K562 (cell line): ENCODE measurements around the gene MLST8. TPM values are rescaled to one million over a fixed set of nuclear protein-coding genes. Genes with fewer than 3 reads are reported as not detected.

Experiments
- ASH1L ChIP-seq: fragments of 450-650 bp; IDR thresholded peaks from 2 replicates; pipeline ENCODE4 v1.6.1; 2018; ENCODE audit warnings: borderline replicate concordance, mild to moderate bottlenecking, low read depth; ENCODE audit not compliant: partially characterized antibody
- CREM ChIP-seq: IDR thresholded peaks from 2 replicates; pipeline ENCODE4 v1.6.1; 2014; ENCODE audit warnings: antibody characterized with exemption, low read depth
- EHMT2 ChIP-seq: fragments of 450-650 bp; IDR thresholded peaks from 2 replicates; pipeline ENCODE4 v1.6.1; 2018; ENCODE audit warnings: antibody characterized with exemption
- MAFG ChIP-seq: fragments of 450-650 bp; conservative IDR thresholded peaks from 2 replicates; pipeline ENCODE4 v1.6.1; 2016; ENCODE audit warnings: missing genetic modification characterization, missing compliant biosample characterization
- SAFB2 ChIP-seq: fragments of 200-400 bp; formaldehyde crosslinking; IDR thresholded peaks from 2 replicates; pipeline ENCODE4 v1.6.1; 2018; ENCODE audit warnings: borderline replicate concordance, low read length, low read depth, moderate library complexity; ENCODE audit not compliant: severe bottlenecking
- ZBTB17 ChIP-seq: fragments of 450-650 bp; formaldehyde crosslinking; IDR thresholded peaks from 2 replicates; pipeline ENCODE4 v1.4.0; 2020; ENCODE audit warnings: mild to moderate bottlenecking
- ZNF316 ChIP-seq: fragments of 450-650 bp; IDR thresholded peaks from 2 replicates; pipeline ENCODE4 v1.6.1; 2016
- polyA plus RNA-seq, 8 experiments: library from polyadenylated mRNA; depleted of rRNA in 4 of 8; stranded (reverse) in 5 of 8; unstranded in 3 of 8; fragments of >200 nt; fragmentation: Nextera tagmentation in 2 of 8; fragmentation: Illumina TruSeq in 1 of 8; extraction: Ambion mirVana in 2 of 8; extraction: Trizol in 1 of 8; gene quantifications; 2 replicates each; pipeline versions ENCODE4 v1.2.1 to v1.2.3, GENCODE V29; 2011 to 2014; ENCODE audit warnings: inconsistent platforms in 1 of 8, missing spikeins in 1 of 8
- total RNA-seq, 7 experiments: library from RNA; depleted of rRNA in 6 of 7; stranded (reverse); fragments of >200 nt in 6 of 7; fragmentation: Illumina TruSeq in 2 of 7; extraction: Trizol in 2 of 7; gene quantifications; 2 replicates each; pipeline versions ENCODE4 v1.2.1 to v1.2.3, GENCODE V29; 2011 to 2021; ENCODE audit warnings: low replicate concordance in 1 of 7
- TF ChIP-seq, protein P1 (sequence below): fragments of 250-450 bp; sonication (Bioruptor Pico); IDR thresholded peaks from 2 replicates; pipeline ENCODE4 v1.4.0; 2020; ENCODE audit warnings: mild to moderate bottlenecking, moderate library complexity, borderline replicate concordance
- TF ChIP-seq, protein P2 (sequence below): sonication (generic); formaldehyde crosslinking; IDR thresholded peaks from 2 replicates; pipeline ENCODE4 v1.9.0; 2022; ENCODE audit warnings: mild to moderate bottlenecking, missing genetic modification reagents
- TF ChIP-seq, protein P3 (sequence below): fragments of 450-650 bp; IDR thresholded peaks from one replicate; pipeline ENCODE4 v1.6.1; 2018; ENCODE audit warnings: mild to moderate bottlenecking, moderate library complexity; ENCODE audit not compliant: partially characterized antibody
- TF ChIP-seq, protein P4 (sequence below): fragments of 450-650 bp; formaldehyde crosslinking; IDR thresholded peaks from 2 replicates; pipeline ENCODE4 v1.4.0; 2022; ENCODE audit warnings: missing genetic modification characterization
- TF ChIP-seq, protein P5 (sequence below): sonication (generic); formaldehyde crosslinking; IDR thresholded peaks from 2 replicates; pipeline ENCODE4 v1.8.0; 2022; ENCODE audit warnings: mild to moderate bottlenecking, missing genetic modification reagents
- TF ChIP-seq, protein P6 (sequence below): fragments of 450-650 bp; IDR thresholded peaks from 2 replicates; pipeline ENCODE4 v1.6.1; 2016; ENCODE audit warnings: low read depth, mild to moderate bottlenecking, moderate library complexity
- TF ChIP-seq, protein P7 (sequence below): sonication (generic); formaldehyde crosslinking; IDR thresholded peaks from 2 replicates; pipeline ENCODE4 v1.8.1; 2023; ENCODE audit warnings: mild to moderate bottlenecking, missing genetic modification reagents

MLST8 gene
- total and polyA plus RNA-seq, 9 of the 15 experiments (the other 6 are each of a cell fraction or from before 2014, with no cell fraction given), result 1.5 to 116 (median 43.3) TPM

DNA sequence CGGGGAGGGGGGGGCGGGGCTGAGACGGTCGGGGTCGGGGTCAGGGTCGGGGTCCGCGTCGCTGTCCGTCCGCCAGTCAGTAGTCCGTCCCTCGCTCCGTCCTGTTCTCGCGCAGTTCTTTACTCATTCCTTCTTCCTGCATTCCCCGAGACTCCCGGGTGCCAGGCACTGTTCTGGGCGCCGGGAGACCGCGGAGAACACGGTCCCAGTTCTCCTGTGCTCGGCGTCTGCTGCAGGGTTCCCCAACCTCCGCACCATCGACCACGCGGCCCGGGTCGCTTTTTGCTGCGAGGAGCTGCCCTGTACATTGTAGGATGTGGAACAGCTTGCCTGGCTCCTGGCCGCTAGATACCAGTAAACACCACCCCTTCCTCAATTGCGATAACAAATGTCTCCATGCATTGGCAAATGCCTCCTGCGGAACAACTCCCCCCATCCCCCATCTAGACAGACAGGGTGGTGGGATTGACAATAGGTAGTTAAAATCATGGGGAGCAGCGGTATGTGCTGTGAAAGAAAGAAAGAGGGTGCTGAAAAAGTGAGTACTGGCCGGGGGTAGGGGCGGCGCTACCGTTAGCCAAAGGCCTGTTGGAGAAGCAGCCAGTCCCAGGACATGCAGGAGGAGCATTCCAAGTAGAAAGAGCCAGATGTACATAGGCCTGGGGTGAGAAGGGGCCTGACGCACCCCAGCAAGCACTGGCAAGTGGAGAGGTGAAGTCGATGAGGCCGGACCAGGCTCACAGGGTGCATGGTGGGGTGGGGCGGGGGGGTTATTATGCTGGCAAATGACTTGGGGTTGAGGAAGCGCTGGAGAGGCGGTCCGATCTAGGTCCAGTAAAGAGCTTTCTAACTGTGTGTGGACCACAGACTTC lies 49.0 kb upstream of the MLST8 start (continued):
- no peak for TF ChIP-seq EHMT2
- TF ChIP-seq SAFB2, result no peak
- TF ChIP-seq, protein P1, sequence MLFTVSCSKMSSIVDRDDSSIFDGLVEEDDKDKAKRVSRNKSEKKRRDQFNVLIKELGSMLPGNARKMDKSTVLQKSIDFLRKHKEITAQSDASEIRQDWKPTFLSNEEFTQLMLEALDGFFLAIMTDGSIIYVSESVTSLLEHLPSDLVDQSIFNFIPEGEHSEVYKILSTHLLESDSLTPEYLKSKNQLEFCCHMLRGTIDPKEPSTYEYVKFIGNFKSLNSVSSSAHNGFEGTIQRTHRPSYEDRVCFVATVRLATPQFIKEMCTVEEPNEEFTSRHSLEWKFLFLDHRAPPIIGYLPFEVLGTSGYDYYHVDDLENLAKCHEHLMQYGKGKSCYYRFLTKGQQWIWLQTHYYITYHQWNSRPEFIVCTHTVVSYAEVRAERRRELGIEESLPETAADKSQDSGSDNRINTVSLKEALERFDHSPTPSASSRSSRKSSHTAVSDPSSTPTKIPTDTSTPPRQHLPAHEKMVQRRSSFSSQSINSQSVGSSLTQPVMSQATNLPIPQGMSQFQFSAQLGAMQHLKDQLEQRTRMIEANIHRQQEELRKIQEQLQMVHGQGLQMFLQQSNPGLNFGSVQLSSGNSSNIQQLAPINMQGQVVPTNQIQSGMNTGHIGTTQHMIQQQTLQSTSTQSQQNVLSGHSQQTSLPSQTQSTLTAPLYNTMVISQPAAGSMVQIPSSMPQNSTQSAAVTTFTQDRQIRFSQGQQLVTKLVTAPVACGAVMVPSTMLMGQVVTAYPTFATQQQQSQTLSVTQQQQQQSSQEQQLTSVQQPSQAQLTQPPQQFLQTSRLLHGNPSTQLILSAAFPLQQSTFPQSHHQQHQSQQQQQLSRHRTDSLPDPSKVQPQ (CRISPR knock-in tag), result no peak
- TF ChIP-seq, protein P2, sequence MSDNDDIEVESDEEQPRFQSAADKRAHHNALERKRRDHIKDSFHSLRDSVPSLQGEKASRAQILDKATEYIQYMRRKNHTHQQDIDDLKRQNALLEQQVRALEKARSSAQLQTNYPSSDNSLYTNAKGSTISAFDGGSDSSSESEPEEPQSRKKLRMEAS (CRISPR knock-in tag), result 0 out of 2 replicates have a peak, but pooled peaks have one; percentile 15
- TF ChIP-seq, protein P3, sequence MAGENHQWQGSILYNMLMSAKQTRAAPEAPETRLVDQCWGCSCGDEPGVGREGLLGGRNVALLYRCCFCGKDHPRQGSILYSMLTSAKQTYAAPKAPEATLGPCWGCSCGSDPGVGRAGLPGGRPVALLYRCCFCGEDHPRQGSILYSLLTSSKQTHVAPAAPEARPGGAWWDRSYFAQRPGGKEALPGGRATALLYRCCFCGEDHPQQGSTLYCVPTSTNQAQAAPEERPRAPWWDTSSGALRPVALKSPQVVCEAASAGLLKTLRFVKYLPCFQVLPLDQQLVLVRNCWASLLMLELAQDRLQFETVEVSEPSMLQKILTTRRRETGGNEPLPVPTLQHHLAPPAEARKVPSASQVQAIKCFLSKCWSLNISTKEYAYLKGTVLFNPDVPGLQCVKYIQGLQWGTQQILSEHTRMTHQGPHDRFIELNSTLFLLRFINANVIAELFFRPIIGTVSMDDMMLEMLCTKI, result no peak
- TF ChIP-seq, protein P4, sequence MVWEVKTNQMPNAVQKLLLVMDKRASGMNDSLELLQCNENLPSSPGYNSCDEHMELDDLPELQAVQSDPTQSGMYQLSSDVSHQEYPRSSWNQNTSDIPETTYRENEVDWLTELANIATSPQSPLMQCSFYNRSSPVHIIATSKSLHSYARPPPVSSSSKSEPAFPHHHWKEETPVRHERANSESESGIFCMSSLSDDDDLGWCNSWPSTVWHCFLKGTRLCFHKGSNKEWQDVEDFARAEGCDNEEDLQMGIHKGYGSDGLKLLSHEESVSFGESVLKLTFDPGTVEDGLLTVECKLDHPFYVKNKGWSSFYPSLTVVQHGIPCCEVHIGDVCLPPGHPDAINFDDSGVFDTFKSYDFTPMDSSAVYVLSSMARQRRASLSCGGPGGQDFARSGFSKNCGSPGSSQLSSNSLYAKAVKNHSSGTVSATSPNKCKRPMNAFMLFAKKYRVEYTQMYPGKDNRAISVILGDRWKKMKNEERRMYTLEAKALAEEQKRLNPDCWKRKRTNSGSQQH (CRISPR knock-in tag), result no peak
- TF ChIP-seq ASH1L, result no peak
- TF ChIP-seq MAFG (tag), result no peak
- TF ChIP-seq, protein P5, sequence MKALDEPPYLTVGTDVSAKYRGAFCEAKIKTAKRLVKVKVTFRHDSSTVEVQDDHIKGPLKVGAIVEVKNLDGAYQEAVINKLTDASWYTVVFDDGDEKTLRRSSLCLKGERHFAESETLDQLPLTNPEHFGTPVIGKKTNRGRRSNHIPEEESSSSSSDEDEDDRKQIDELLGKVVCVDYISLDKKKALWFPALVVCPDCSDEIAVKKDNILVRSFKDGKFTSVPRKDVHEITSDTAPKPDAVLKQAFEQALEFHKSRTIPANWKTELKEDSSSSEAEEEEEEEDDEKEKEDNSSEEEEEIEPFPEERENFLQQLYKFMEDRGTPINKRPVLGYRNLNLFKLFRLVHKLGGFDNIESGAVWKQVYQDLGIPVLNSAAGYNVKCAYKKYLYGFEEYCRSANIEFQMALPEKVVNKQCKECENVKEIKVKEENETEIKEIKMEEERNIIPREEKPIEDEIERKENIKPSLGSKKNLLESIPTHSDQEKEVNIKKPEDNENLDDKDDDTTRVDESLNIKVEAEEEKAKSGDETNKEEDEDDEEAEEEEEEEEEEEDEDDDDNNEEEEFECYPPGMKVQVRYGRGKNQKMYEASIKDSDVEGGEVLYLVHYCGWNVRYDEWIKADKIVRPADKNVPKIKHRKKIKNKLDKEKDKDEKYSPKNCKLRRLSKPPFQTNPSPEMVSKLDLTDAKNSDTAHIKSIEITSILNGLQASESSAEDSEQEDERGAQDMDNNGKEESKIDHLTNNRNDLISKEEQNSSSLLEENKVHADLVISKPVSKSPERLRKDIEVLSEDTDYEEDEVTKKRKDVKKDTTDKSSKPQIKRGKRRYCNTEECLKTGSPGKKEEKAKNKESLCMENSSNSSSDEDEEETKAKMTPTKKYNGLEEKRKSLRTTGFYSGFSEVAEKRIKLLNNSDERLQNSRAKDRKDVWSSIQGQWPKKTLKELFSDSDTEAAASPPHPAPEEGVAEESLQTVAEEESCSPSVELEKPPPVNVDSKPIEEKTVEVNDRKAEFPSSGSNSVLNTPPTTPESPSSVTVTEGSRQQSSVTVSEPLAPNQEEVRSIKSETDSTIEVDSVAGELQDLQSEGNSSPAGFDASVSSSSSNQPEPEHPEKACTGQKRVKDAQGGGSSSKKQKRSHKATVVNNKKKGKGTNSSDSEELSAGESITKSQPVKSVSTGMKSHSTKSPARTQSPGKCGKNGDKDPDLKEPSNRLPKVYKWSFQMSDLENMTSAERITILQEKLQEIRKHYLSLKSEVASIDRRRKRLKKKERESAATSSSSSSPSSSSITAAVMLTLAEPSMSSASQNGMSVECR (CRISPR knock-in tag), result peak; percentile 59; the same call in 1 of the 2 replicates
- TF ChIP-seq, protein P6, sequence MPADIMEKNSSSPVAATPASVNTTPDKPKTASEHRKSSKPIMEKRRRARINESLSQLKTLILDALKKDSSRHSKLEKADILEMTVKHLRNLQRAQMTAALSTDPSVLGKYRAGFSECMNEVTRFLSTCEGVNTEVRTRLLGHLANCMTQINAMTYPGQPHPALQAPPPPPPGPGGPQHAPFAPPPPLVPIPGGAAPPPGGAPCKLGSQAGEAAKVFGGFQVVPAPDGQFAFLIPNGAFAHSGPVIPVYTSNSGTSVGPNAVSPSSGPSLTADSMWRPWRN, result no peak
- TF ChIP-seq CREM, result no peak
- TF ChIP-seq ZBTB17, result no peak
- TF ChIP-seq, protein P7, sequence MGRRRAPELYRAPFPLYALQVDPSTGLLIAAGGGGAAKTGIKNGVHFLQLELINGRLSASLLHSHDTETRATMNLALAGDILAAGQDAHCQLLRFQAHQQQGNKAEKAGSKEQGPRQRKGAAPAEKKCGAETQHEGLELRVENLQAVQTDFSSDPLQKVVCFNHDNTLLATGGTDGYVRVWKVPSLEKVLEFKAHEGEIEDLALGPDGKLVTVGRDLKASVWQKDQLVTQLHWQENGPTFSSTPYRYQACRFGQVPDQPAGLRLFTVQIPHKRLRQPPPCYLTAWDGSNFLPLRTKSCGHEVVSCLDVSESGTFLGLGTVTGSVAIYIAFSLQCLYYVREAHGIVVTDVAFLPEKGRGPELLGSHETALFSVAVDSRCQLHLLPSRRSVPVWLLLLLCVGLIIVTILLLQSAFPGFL, result no peak
- no peak for TF ChIP-seq ZNF316
